Fibroblast of pulmonary artery (primary cell): ENCODE measurements around the gene EIF4B.

Experiments used
- DNase-seq: peaks from one replicate; pipeline ENCODE4 v3.0.0-alpha.2; 2010; ENCODE audit warnings: low read depth
- H3K4me3 ChIP-seq: replicated peaks from 2 replicates; pipeline ENCODE4 v1.5.1; 2011; ENCODE audit warnings: low read depth, mild to moderate bottlenecking, control low read depth, low read length, moderate library complexity
- TF ChIP-seq, protein P1 (sequence below): IDR thresholded peaks from 2 replicates; pipeline ENCODE4 v1.5.1; 2011; ENCODE audit warnings: mild to moderate bottlenecking, control low read depth, low read length, inconsistent platforms; ENCODE audit errors: missing control alignments

The EIF4B gene

DNA sequence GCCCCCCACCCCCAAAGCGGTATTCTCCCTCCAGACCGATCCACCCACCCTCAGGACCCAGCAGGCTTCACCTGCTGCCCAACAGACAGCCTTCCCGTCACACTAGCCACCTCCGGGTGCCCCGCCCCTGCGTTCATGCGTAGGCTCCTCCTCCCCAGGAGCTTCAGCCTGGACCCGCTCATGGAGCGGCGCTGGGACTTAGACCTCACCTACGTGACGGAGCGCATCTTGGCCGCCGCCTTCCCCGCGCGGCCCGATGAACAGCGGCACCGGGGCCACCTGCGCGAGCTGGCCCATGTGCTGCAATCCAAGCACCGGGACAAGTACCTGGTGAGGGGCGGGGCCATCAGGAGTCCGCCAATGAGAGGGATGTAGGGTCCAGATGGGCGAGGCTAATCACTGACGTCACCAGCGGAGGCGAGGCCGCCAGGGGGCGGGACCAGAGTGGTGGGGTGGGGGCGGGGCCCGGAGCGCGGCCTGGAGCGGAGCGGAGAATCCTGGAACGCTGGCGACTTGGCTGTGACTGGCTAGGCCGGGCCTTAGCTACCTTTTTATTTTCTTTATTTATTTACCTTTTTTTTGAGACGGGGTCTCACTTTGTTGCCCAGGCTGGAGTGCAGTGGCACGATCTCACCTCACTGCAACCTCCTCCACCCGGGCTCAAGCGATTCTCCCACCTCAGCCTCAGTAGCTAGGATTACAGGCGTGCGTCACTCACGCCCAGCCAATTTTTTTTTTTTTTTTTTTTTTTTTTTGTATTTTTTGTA is 48.0 kb downstream of the EIF4B start:
- peak; percentile 87 for DNase-seq
- no peak overlapping the region for H3K4me3 ChIP-seq
- TF ChIP-seq, protein P1, sequence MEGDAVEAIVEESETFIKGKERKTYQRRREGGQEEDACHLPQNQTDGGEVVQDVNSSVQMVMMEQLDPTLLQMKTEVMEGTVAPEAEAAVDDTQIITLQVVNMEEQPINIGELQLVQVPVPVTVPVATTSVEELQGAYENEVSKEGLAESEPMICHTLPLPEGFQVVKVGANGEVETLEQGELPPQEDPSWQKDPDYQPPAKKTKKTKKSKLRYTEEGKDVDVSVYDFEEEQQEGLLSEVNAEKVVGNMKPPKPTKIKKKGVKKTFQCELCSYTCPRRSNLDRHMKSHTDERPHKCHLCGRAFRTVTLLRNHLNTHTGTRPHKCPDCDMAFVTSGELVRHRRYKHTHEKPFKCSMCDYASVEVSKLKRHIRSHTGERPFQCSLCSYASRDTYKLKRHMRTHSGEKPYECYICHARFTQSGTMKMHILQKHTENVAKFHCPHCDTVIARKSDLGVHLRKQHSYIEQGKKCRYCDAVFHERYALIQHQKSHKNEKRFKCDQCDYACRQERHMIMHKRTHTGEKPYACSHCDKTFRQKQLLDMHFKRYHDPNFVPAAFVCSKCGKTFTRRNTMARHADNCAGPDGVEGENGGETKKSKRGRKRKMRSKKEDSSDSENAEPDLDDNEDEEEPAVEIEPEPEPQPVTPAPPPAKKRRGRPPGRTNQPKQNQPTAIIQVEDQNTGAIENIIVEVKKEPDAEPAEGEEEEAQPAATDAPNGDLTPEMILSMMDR, result no peak

- DNase-seq, result no peak
- TF ChIP-seq, protein P1, result no peak
- H3K4me3 ChIP-seq, result no peak overlapping the region
Measured at GRCh38 chr12:53055471-53056266, 49.4 kb downstream of the EIF4B start.

- no peak for DNase-seq
- TF ChIP-seq, protein P1, result no peak
- no peak overlapping the region for H3K4me3 ChIP-seq
Measured at GRCh38 chr12:53056296-53056695, 50.0 kb downstream of the EIF4B start.

GRCh38 chr12:53056901-53057300 is 50.6 kb downstream of the EIF4B start:
- no peak for DNase-seq
- H3K4me3 ChIP-seq, result no peak overlapping the region
- TF ChIP-seq, protein P1, result no peak

- no peak overlapping the region for H3K4me3 ChIP-seq
- TF ChIP-seq, protein P1, result no peak
- DNase-seq, result no peak
Measured at GRCh38 chr12:53057816-53058500, 51.7 kb downstream of the EIF4B start.

DNA sequence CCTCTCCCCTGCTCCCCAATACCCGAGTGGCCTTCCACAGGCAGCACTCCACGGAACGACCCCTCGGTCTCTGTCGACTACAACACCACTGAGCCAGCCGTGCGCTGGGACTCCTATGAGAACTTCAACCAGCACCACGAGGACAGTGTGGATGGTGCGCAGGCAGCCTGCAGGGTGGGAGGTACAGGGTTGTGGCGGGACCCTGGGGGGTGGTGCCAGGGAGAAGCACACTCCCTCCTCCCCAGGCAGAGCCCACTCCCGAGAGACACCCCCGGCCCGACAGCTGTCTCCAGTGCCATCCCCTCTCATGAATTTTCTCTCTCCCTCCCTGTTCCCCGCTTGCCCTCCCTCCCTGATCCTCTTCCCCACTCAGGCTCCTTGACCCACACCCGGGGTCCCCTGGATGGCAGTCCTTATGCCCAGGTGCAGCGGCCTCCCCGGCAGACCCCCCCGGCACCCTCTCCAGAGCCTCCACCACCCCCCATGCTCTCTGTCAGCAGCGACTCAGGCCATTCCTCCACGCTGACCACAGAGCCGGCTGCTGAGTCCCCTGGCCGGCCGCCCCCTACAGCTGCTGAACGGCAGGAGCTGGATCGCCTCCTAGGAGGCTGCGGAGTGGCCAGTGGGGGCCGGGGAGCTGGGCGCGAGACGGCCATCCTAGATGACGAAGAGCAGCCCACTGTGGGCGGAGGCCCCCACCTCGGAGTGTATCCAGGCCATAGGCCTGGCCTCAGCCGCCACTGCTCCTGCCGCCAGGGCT is 52.6 kb downstream of the EIF4B start:
- H3K4me3 ChIP-seq, result no peak overlapping the region
- no peak for DNase-seq
- TF ChIP-seq, protein P1, result no peak
